ENCODE results near the gene EMC8. TPM values are rescaled to one million over a fixed set of nuclear protein-coding genes. Genes with fewer than 3 reads are reported as not detected.

The EMC8 gene
- total RNA-seq, 4 donors from 2014 or later: 23.4 to 53.6 (median 41.7) TPM

GRCh38 chr16:85803570-85803969 is 4.2 kb upstream of the EMC8 start:
- intact Hi-C loops (cut with DNase I): no loop called here
- peaks cover 9 to 14% of the 10 kb centered on the region in 2 donors for H3K4me1 ChIP-seq

GRCh38 chr16:85800321-85800669 is 951 bp upstream of the EMC8 start:
- DNase-seq: no peak
- Histone ChIP-seq H3K36me3 (peaks cover 29 to 34% of the 10 kb centered on the region in 2 donors), H3K27me3 (no peaks in the 10 kb centered on the region), H3K4me3 (replicated peaks in 1 of 3) (peak overlapping the region; percentile 86 to 99 (median 87)), H3K27ac (peak overlapping the region; percentile 62 to 85 (median 78)), H3K9me3 (no peaks in the 10 kb centered on the region), H3K4me1 (peaks cover 20 to 24% of the 10 kb centered on the region in 2 donors)
- intact Hi-C loops (cut with DNase I): no loop called here
- TF ChIP-seq POLR2A (IDR thresholded peaks at IDR 0.05) (no peak), CTCF (IDR thresholded peaks at IDR 0.05) (no peak)
- 10% methylated on average over 9 of the region's 9 CpGs for WGBS, 2 donors

More at GRCh38 chr16:85803570-85803969, 4.2 kb upstream of the EMC8 start:
- no peak overlapping the region for H3K4me3 ChIP-seq (replicated peaks in 1 of 3)
- no peaks in the 10 kb centered on the region for H3K27me3 ChIP-seq
- no peaks in the 10 kb centered on the region for H3K9me3 ChIP-seq
- H3K36me3 ChIP-seq: peaks cover 48 to 52% of the 10 kb centered on the region in 2 donors
- DNase-seq: no peak
- no peak for TF ChIP-seq CTCF (IDR thresholded peaks at IDR 0.05)
- TF ChIP-seq POLR2A (IDR thresholded peaks at IDR 0.05): no peak
- no peak overlapping the region for H3K27ac ChIP-seq
- WGBS, 2 donors: 74 to 79% methylated on average over 13 to 14 of the region's 14 CpGs

- intact Hi-C loops (cut with DNase I): no loop called here
- Histone ChIP-seq H3K9me3 (no peaks in the 10 kb centered on the region), H3K4me3 (replicated peaks in 1 of 3) (peak overlapping the region; percentile 82 to 99 (median 87)), H3K4me1 (peaks cover 20 to 24% of the 10 kb centered on the region in 2 donors), H3K36me3 (peaks cover 21 to 25% of the 10 kb centered on the region in 2 donors), H3K27ac (peak overlapping the region in 2 of 3 donors; percentile 78 to 85), H3K27me3 (no peaks in the 10 kb centered on the region)
- 0% methylated on average over 2 to 31 of the region's 51 CpGs for WGBS, 2 donors
- TF ChIP-seq CTCF (IDR thresholded peaks at IDR 0.05): no peak
- TF ChIP-seq POLR2A (IDR thresholded peaks at IDR 0.05): no peak
- peak in 1 of 2 donors; percentile 32 for DNase-seq
Observed at GRCh38 chr16:85798901-85799496, 345 bp downstream of the EMC8 start.

- no peak for DNase-seq
- intact Hi-C loops (cut with DNase I): no loop called here
- Histone ChIP-seq H3K27me3 (no peaks in the 10 kb centered on the region), H3K4me1 (peaks cover 20 to 24% of the 10 kb centered on the region in 2 donors), H3K4me3 (replicated peaks in 1 of 3) (peak overlapping the region in 2 of 3 donors; percentile 82 to 99), H3K36me3 (peaks cover 15 to 19% of the 10 kb centered on the region in 2 donors), H3K9me3 (no peaks in the 10 kb centered on the region), H3K27ac (peak overlapping the region in 1 of 3 donors; percentile 85)
- 24 to 25% methylated on average over 17 of the region's 17 CpGs for WGBS, 2 donors
- TF ChIP-seq POLR2A (IDR thresholded peaks at IDR 0.05): no peak
- TF ChIP-seq CTCF (IDR thresholded peaks at IDR 0.05): no peak
Observed at GRCh38 chr16:85798283-85798776, 1.0 kb downstream of the EMC8 start.

GRCh38 chr16:85796599-85796998 is 2.7 kb downstream of the EMC8 start:
- Histone ChIP-seq H3K36me3 (peaks cover under 1 to 5% of the 10 kb centered on the region in 2 donors), H3K27ac (no peak overlapping the region), H3K4me1 (peaks cover 20 to 24% of the 10 kb centered on the region in 2 donors), H3K4me3 (replicated peaks in 1 of 3) (no peak overlapping the region), H3K9me3 (no peaks in the 10 kb centered on the region), H3K27me3 (no peaks in the 10 kb centered on the region)
- TF ChIP-seq POLR2A (IDR thresholded peaks at IDR 0.05): no peak
- no peak for TF ChIP-seq CTCF (IDR thresholded peaks at IDR 0.05)
- intact Hi-C loops (cut with DNase I): no loop called here
- 94 to 96% methylated on average over 7 of the region's 7 CpGs for WGBS, 2 donors
- DNase-seq: no peak
